Activated CD4-positive, alpha-beta T cell treated with anti-CD3 and anti-CD28 coated beads, Interleukin-2, amount 50 U/mL, for 24 hours (primary cell): Measurements from ENCODE around the gene ACHE.
"Not testable (repeated sequence)": the region's sequence is repeated elsewhere in the genome, so short reads cannot be mapped to it uniquely, and the experiment has no call there.

ENCODE experiments used
- DNase-seq, 2 donors: peaks; one replicate each; pipeline ENCODE4 v3.0.0-alpha.2; 2020; ENCODE audit warnings: low read depth in 1 of 2, low spot score in 1 of 2

The ACHE gene

GRCh38 chr7:100864263-100864845 is 31.3 kb downstream of the ACHE start:
- no peak for DNase-seq

GRCh38 chr7:100863406-100863950 is 32.2 kb downstream of the ACHE start:
- no peak for DNase-seq

- DNase-seq = no peak
Observed at GRCh38 chr7:100861616-100861985, 34.1 kb downstream of the ACHE start.

- no peak for DNase-seq
Observed at GRCh38 chr7:100860702-100861615, 34.7 kb downstream of the ACHE start.

GRCh38 chr7:100859856-100860255 is 35.8 kb downstream of the ACHE start:
- DNase-seq = no peak

GRCh38 chr7:100856871-100857282 is 38.8 kb downstream of the ACHE start:
- DNase-seq = no peak

- no peak for DNase-seq
Observed at GRCh38 chr7:100855515-100855914, 40.2 kb downstream of the ACHE start.

- not testable (repeated sequence) for DNase-seq
Observed at GRCh38 chr7:100854899-100855298, 40.8 kb downstream of the ACHE start.

GRCh38 chr7:100854146-100854895 is 41.4 kb downstream of the ACHE start:
- no peak for DNase-seq

GRCh38 chr7:100852048-100852872 is 43.4 kb downstream of the ACHE start, which contains the start of gene SLC12A9:
Gene SLC12A9 (plus strand): TSS chr7:100852713. CDS start chr7:100854198, 1,485 bp downstream.
- DNase-seq = peak; percentile 65 to 77

- no peak for DNase-seq
Observed at GRCh38 chr7:100847360-100847759, 48.3 kb downstream of the ACHE start.

- DNase-seq = no peak
Observed at GRCh38 chr7:100840470-100841100, 55.1 kb downstream of the ACHE start.
